ENCODE results near the gene BEND5.

DNA sequence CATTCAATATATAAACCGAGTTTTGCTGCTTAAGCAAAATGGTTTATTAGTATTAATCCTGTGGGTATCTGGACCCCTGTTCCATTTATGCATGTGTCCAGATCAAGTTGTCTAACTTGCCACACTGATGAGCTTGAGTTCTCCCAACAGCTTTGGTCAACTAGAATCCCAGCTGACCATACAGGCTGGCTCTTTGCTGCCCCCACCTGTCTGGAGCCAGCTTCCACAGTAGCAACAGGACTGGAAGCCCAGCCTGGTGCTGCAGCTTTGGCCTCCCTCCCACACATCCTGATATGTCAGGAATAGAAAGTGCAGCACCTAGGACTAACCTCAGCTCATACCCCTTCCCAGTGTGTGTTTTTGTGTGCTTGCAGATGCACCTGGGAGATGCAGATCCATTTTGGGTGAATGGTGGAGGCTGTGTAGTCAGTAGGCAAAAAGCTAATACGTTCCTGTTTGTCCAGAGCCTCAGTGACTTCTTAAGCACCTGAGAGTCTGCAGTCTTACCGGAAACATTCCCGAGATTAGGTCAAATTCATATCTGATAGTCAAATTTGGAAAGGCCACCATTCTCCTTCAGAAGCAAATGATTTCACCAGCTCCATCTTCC, 40.9 kb upstream of the BEND5 start:
- TF ChIP-seq, protein P1, sequence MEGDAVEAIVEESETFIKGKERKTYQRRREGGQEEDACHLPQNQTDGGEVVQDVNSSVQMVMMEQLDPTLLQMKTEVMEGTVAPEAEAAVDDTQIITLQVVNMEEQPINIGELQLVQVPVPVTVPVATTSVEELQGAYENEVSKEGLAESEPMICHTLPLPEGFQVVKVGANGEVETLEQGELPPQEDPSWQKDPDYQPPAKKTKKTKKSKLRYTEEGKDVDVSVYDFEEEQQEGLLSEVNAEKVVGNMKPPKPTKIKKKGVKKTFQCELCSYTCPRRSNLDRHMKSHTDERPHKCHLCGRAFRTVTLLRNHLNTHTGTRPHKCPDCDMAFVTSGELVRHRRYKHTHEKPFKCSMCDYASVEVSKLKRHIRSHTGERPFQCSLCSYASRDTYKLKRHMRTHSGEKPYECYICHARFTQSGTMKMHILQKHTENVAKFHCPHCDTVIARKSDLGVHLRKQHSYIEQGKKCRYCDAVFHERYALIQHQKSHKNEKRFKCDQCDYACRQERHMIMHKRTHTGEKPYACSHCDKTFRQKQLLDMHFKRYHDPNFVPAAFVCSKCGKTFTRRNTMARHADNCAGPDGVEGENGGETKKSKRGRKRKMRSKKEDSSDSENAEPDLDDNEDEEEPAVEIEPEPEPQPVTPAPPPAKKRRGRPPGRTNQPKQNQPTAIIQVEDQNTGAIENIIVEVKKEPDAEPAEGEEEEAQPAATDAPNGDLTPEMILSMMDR (conservative IDR thresholded peaks at IDR 0.05 in 1 of 2, IDR thresholded peaks at IDR 0.05 in 1 of 2; ENCODE audit: extremely low read depth in 1 of 2, insufficient read depth in 1 of 2, low read depth in 1 of 2, low read length in 2 of 2), result peak; percentile 94 to 97
- TF ChIP-seq EZH2 (IDR thresholded peaks at IDR 0.05; ENCODE audit: borderline replicate concordance, low read length), result no peak

Data from mammary epithelial cell (primary cell).